ENCODE data around the gene ABCA7.

Gene ABCA7, protein sequence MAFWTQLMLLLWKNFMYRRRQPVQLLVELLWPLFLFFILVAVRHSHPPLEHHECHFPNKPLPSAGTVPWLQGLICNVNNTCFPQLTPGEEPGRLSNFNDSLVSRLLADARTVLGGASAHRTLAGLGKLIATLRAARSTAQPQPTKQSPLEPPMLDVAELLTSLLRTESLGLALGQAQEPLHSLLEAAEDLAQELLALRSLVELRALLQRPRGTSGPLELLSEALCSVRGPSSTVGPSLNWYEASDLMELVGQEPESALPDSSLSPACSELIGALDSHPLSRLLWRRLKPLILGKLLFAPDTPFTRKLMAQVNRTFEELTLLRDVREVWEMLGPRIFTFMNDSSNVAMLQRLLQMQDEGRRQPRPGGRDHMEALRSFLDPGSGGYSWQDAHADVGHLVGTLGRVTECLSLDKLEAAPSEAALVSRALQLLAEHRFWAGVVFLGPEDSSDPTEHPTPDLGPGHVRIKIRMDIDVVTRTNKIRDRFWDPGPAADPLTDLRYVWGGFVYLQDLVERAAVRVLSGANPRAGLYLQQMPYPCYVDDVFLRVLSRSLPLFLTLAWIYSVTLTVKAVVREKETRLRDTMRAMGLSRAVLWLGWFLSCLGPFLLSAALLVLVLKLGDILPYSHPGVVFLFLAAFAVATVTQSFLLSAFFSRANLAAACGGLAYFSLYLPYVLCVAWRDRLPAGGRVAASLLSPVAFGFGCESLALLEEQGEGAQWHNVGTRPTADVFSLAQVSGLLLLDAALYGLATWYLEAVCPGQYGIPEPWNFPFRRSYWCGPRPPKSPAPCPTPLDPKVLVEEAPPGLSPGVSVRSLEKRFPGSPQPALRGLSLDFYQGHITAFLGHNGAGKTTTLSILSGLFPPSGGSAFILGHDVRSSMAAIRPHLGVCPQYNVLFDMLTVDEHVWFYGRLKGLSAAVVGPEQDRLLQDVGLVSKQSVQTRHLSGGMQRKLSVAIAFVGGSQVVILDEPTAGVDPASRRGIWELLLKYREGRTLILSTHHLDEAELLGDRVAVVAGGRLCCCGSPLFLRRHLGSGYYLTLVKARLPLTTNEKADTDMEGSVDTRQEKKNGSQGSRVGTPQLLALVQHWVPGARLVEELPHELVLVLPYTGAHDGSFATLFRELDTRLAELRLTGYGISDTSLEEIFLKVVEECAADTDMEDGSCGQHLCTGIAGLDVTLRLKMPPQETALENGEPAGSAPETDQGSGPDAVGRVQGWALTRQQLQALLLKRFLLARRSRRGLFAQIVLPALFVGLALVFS (N-terminal part only)

DNA sequence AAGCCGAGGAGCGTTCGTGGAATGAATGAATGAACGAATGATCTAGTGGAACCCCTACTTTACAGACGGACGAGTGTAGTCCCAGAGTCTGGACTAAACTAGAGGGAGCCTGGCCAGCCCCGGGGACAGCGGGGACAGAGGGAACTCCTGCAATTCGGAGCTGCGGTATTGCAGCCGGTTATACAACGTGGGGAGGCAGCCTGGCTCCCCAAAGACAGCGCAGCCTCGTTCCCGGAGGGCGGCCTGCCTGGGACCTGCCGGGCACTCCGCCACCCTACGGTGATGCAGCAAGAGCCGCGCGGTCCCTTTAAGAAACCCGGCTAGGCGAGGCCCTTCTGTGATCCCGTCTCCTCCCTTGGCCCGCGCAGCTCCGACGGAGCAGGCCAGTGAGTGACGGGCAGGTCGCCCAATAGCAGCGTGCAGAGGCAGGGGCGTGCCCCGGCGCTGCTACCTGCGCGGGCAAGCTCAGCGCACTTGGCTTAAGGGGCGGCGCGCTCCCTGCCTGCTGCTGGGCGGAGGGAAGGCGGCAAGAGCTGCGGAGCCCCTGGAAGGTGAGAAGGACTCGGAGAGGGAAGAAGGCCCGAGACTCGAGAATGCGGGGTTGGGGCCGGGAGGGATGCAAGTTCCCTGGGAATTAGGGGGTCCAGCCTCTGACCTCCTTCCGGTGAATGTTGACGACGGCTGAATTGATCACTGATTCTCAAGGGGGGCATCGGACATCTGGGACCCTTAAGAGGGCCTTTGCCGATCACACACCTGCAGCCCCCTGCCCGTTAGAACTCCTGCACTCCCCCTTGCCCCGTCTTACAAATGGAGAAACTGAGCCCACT is at the start of gene ABCA7:
Gene ABCA7, plus strand, starts transcription at position 462 of the 830 bp plus-strand sequence. CDS start 1,255 bp downstream, outside the sequence.
- peak; percentile 98 to 99 for DNase-seq

DNA sequence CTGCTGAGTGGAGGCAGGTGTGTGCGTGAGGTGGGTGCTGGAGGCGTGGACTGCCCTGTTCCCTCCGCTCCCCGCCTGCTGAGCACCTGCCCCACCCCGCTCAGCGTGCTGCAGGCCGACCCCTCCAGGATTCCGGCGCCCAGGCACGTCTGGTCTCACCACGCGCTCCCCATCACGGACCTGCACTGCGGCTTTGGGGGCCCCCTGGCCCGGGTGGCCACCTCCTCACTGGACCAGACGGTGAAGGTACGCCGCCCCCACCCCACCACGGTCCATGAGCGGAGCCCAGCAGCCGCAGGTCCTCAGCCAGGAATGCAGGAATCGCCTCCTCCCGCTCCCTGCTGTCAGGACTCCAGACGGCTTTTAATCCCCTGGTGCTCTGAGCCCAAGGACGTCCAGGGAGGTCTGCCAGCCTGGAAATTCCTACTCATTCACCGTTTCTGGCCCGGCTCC is 49.8 kb upstream of the ABCA7 start:
- no peak for DNase-seq

DNA sequence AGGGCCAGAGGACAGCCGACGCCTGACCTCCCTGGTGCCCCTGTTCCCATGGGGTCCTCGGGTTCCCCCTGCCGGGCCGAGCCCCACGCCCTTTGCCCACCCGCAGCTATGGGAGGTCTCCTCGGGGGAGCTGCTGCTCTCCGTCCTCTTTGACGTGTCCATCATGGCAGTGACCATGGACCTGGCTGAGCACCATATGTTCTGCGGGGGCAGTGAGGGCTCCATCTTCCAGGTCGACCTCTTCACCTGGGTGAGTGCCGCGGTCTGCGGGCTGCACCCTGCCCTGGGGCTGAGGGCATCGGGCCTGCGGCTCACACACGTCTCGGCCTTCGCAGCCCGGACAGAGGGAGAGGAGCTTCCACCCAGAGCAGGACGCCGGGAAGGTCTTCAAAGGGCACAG is 49.2 kb upstream of the ABCA7 start:
- no peak for DNase-seq

- DNase-seq: no peak
Measured at GRCh38 chr19:991174-991931, 48.6 kb upstream of the ABCA7 start.

DNA sequence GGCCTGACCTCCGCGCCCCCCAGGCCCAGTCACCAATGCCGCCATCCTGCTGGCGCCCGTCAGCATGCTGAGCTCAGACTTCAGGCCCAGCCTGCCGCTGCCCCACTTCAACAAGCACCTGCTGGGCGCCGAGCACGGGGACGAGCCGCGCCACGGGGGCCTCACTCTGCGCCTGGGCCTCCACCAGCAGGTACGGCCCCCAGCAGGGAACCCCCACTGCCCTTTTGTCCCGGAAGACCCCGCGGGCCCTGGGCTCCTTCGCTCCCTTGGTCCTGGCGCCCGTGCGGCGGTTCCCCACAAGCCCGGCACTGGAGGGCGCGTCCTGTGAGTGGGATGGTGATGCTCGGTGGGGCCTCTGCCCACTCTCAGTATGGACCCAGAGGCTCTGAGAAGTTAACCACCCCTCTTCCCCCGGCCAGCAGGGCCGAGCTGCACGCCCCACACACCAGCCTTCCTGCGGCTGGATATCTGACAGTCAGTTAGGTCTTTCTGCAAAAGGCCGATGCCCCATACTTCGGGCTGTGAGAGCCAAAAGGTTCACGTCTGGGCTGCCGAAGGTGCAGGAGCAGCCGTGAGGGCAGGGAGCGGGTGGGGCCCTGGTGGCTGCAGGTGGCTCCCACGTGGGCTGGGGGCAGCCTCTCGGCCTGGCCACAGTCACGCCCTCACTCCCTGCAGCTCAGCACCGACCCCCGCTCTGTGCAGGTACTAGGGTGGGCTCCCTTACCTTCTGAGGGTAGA is 47.8 kb upstream of the ABCA7 start:
- DNase-seq: no peak

DNA sequence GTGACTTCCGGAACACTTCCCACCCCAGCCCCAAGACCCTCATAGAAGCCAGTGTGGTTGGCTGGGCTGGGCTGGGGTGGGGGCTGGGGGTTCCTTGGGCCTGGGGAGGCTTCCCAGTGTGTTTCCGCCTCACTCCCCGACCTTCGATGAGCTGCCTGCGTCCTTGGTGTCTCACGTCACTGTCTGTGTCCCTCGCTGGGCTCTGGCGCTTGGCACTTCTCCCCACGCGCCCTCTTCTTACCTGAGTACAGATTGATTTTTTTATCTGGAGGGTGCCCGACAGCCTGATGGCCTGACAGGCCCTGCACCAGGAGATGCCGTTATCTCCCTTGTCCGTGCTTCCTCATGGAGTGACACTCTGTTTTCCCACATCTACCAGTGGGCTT is 47.2 kb upstream of the ABCA7 start:
- DNase-seq: no peak

DNA sequence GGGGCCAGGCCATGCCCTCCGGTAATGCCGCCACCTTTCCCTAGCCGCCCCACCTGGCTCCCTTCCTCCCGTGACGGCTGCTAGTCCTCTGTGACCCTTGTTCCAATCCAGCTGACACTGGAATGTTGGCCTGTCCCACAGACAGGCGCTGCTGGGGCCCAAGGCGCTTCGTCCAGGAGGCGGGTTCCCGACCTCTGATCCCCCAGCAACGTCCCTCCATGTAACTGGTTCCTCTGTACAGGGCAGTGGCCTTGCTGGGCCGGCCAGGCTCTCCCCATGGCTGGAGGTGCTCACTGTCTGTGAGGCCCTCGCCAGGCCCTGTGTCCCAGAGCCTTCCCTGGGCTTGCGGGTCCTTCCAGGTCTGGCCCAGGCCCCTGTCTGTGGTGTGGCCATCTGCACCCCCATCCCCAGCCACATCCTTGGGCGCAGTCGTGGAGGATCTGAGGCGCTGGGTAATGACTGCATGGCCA is 46.5 kb upstream of the ABCA7 start:
- DNase-seq: no peak

GRCh38 chr19:993831-994393 is 46.0 kb upstream of the ABCA7 start:
- DNase-seq: no peak

DNA sequence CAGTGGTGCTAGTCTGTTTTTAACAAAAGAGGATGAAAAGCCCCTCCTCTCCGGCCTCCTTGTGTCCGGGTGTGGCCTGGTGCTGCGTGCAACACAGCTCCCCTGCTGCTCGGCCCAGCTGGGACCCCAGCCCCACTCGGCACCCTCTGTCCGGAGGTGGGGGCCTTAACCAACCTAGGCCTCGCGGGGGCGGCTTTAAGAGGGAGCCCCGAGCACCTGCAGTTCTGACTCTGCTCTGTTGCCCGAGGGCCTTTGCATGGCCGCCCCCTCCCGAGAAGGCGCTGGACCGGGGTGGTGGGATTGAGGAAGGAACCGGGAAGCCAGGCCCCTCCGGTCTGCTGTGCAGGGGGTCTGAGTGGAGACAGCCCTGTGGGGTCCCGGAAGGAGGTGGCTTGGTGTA is 45.4 kb upstream of the ABCA7 start:
- no peak for DNase-seq

GRCh38 chr19:995051-995827 is 44.7 kb upstream of the ABCA7 start:
- DNase-seq: no peak

- DNase-seq: no peak
Measured at GRCh38 chr19:996051-996838, 43.7 kb upstream of the ABCA7 start.

- no peak for DNase-seq
Measured at GRCh38 chr19:998064-998463, 41.8 kb upstream of the ABCA7 start.

DNA sequence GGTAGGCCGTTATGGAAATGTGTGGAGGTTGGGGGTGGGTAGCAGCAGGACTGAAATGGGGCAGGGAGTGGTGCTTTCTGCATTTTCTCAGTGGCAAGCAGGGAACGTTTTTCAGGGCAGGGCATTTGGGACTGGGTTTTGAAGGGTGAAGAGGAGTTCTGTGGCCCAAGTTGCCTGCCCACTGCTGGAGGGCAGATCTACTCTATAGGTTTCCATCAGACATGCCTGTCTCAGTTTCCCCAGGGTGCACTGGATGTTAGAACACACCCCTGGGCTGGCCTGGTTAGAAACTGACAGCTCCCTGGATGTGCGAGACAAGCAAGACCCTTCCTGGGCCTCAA is 40.6 kb upstream of the ABCA7 start:
- DNase-seq: no peak

GRCh38 chr19:1000095-1000494 is 39.8 kb upstream of the ABCA7 start, which contains the start of gene GRIN3B:
Gene GRIN3B (plus strand): TSS chr19:1000419. CDS start chr19:1000438, 19 bp downstream.
- DNase-seq: no peak

DNA sequence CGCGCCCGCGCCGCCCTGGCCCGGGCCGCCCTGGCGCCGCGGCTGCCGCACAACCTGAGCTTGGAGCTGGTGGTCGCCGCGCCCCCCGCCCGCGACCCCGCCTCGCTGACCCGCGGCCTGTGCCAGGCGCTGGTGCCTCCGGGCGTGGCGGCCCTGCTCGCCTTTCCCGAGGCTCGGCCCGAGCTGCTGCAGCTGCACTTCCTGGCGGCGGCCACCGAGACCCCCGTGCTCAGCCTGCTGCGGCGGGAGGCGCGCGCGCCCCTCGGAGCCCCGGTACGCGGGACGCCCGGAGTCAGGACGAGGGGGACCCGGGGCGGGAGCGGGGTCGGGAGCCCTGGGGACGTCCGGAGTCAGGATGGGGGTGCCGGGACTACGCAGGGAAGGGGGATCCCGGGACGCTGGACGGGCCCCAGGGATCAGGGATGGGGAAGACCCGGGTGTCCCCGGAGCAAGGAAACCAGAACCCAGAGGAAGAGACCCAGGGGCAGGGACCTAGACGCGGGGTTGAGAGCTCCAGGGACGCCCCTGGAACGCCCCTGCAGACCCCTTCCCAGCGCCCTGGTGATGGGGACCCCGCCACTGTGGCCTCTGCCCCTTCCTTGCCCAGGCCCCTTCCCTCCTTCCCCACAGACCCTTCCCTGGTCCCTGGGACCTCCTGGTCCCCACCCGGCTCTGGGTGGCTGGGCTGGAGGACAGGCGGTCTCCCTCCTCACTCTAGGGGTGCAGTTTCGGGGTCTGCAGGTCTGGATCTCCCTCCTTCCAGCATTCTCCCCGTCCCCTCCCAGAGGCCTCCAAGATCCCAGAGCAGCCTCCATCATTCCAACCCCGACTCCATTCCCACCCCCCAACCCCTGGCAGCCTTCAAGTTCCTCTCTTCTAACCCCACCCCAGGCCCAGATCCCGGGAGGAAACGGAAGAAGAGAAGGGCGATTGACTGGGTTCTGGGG is 39.0 kb upstream of the ABCA7 start:
- no peak for DNase-seq

DNA sequence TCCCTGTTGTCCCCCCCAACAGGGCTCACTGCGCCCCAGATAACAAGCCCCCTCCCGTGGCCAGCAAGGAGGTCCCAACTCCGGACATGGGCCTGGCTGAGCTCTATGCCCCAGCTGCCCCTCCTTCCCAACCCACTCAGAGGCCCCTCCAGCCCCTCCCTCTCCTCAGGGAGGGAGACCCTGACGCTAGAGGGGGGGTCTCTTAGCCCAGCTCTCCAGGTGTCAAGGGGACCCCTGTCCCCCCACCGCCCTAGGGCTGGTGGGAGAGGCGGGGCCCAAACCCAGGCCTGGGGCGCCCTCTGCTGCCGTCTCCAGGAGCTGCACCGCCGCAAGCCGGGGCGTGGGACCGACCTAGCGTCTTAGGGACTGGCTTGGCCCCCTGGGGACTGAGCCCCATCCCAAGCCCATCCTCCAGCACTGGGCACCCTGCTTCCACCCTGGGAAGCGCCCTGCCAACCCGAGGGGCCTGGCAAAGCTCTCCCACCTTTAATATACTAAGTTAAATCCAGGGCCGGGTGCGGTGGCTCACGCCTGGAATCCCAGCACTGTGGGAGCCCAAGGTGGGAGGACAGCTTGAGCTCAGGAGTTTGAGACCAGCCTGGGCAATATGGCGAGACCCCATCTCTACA is 38.3 kb upstream of the ABCA7 start:
- DNase-seq: no peak

DNA sequence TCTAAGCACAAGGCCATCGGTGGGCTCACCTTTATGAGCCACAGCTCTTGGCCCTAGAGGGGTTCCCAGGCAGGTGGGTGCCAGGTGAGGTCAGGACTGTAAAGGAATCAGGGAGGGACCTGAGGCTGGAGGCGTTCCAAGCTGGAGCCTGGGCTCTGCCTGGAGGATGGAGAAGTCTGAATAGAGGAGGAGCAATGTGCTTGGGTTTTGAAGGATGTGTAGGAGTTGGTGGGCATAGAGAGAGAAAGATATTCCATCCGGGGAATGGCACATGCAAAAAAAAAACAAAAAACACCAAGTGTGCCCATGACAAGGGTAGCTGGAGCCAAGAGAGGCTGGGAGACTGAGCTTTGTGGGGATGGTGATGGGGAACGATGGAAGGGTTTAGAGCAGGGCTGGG is 37.3 kb upstream of the ABCA7 start:
- DNase-seq: no peak
